ENCODE results near the gene DCLK2. TPM values are rescaled to one million over a fixed set of nuclear protein-coding genes. Genes with fewer than 3 reads are reported as not detected.

DCLK2 gene
- total RNA-seq, 1 experiment from 2014 or later = 0.10 TPM

GRCh38 chr4:150218447-150218846 is 140.2 kb downstream of the DCLK2 start:
- in situ Hi-C loops (cut with HindIII; ENCODE audit: low sequenced_read_pairs) = no loop called here
- no peak for DNase-seq (ENCODE audit: low spot score)

- no peak for DNase-seq (ENCODE audit: low spot score)
- in situ Hi-C loops (cut with HindIII; ENCODE audit: low sequenced_read_pairs) = no loop called here
These were observed 141.6 kb downstream of the DCLK2 start for GRCh38 chr4:150219841-150220240.

- in situ Hi-C loops (cut with HindIII; ENCODE audit: low sequenced_read_pairs) = no loop called here
- no peak for DNase-seq (ENCODE audit: low spot score)
These were observed 146.8 kb downstream of the DCLK2 start for GRCh38 chr4:150224896-150225591.

- in situ Hi-C loops (cut with HindIII; ENCODE audit: low sequenced_read_pairs) = no loop called here
- DNase-seq (ENCODE audit: low spot score) = no peak
These were observed 151.3 kb downstream of the DCLK2 start for GRCh38 chr4:150229520-150229919.

GRCh38 chr4:150230561-150230960 is 152.3 kb downstream of the DCLK2 start:
- in situ Hi-C loops (cut with HindIII; ENCODE audit: low sequenced_read_pairs) = no loop called here
- DNase-seq (ENCODE audit: low spot score) = no peak

- DNase-seq (ENCODE audit: low spot score) = no peak
- in situ Hi-C loops (cut with HindIII; ENCODE audit: low sequenced_read_pairs) = no loop called here
These were observed 153.0 kb downstream of the DCLK2 start for GRCh38 chr4:150231107-150231770.

- in situ Hi-C loops (cut with HindIII; ENCODE audit: low sequenced_read_pairs) = no loop called here
- peak; percentile 20 for DNase-seq (ENCODE audit: low spot score)
These were observed 153.8 kb downstream of the DCLK2 start for GRCh38 chr4:150232029-150232428.

- in situ Hi-C loops (cut with HindIII; ENCODE audit: low sequenced_read_pairs) = no loop called here
- no peak for DNase-seq (ENCODE audit: low spot score)
These were observed 156.0 kb downstream of the DCLK2 start for GRCh38 chr4:150234246-150234645.

GRCh38 chr4:150235317-150235716 is 157.1 kb downstream of the DCLK2 start:
- in situ Hi-C loops (cut with HindIII; ENCODE audit: low sequenced_read_pairs) = no loop called here
- no peak for DNase-seq (ENCODE audit: low spot score)

- no peak for DNase-seq (ENCODE audit: low spot score)
- in situ Hi-C loops (cut with HindIII; ENCODE audit: low sequenced_read_pairs) = no loop called here
These were observed 157.6 kb downstream of the DCLK2 start for GRCh38 chr4:150235808-150236271.

- in situ Hi-C loops (cut with HindIII; ENCODE audit: low sequenced_read_pairs) = no loop called here
- no peak for DNase-seq (ENCODE audit: low spot score)
These were observed 158.4 kb downstream of the DCLK2 start for GRCh38 chr4:150236626-150237025.

- in situ Hi-C loops (cut with HindIII; ENCODE audit: low sequenced_read_pairs) = no loop called here
- no peak for DNase-seq (ENCODE audit: low spot score)
These were observed 159.0 kb downstream of the DCLK2 start for GRCh38 chr4:150237110-150237872.

- in situ Hi-C loops (cut with HindIII; ENCODE audit: low sequenced_read_pairs) = no loop called here
- DNase-seq (ENCODE audit: low spot score) = no peak
These were observed 160.3 kb downstream of the DCLK2 start for GRCh38 chr4:150238591-150238990.

GRCh38 chr4:150240011-150240410 is 161.8 kb downstream of the DCLK2 start:
- in situ Hi-C loops (cut with HindIII; ENCODE audit: low sequenced_read_pairs) = no loop called here
- no peak for DNase-seq (ENCODE audit: low spot score)

- peak; percentile 52 for DNase-seq (ENCODE audit: low spot score)
- in situ Hi-C loops (cut with HindIII; ENCODE audit: low sequenced_read_pairs) = no loop called here
These were observed 164.7 kb downstream of the DCLK2 start for GRCh38 chr4:150242820-150243458.

GRCh38 chr4:150243932-150244331 is 165.7 kb downstream of the DCLK2 start:
- in situ Hi-C loops (cut with HindIII; ENCODE audit: low sequenced_read_pairs) = no loop called here
- DNase-seq (ENCODE audit: low spot score) = no peak

- no peak for DNase-seq (ENCODE audit: low spot score)
- in situ Hi-C loops (cut with HindIII; ENCODE audit: low sequenced_read_pairs) = no loop called here
These were observed 166.4 kb downstream of the DCLK2 start for GRCh38 chr4:150244600-150244999.

GRCh38 chr4:150247184-150247583 is 168.9 kb downstream of the DCLK2 start:
- DNase-seq (ENCODE audit: low spot score) = no peak
- in situ Hi-C loops (cut with HindIII; ENCODE audit: low sequenced_read_pairs) = no loop called here

GRCh38 chr4:150248181-150248580 is 169.9 kb downstream of the DCLK2 start:
- no peak for DNase-seq (ENCODE audit: low spot score)
- in situ Hi-C loops (cut with HindIII; ENCODE audit: low sequenced_read_pairs) = no loop called here
